22Rv1 (cell line): ENCODE data around the gene BTBD7.

Experiments used
- CTCF ChIP-seq: fragments of 450-650 bp; IDR thresholded peaks from 2 replicates; pipeline ENCODE4 v1.5.1; 2017; ENCODE audit warnings: mild to moderate bottlenecking
- ZFX ChIP-seq: fragments of 450-650 bp; IDR thresholded peaks from 2 replicates; pipeline ENCODE4 v1.6.1; 2017; ENCODE audit warnings: antibody characterized with exemption, borderline replicate concordance

GRCh38 chr14:93348292-93348691 lies 15.5 kb upstream of the BTBD7 start:
- TF ChIP-seq CTCF (no peak), ZFX (no peak)
